Keratinocyte (primary cell): Measurements from ENCODE around the gene MAP7D3. TPM values are rescaled to one million over a fixed set of nuclear protein-coding genes. Genes with fewer than 3 reads are reported as not detected.

ENCODE experiments used
- DNase-seq: peaks from one replicate; pipeline ENCODE4 v3.0.0-alpha.2; 2011; ENCODE audit warnings: low read depth, missing footprints, low spot score
- FAIRE-seq: peaks from 2 replicates; lab custom pipeline; 2011; peaks lifted over from hg19 to GRCh38; lab: Jason Lieb, UNC
- H2AFZ ChIP-seq: 2 replicates; pipeline ENCODE4 v1.6.0; 2012; ENCODE audit warnings: low read length, control low read depth, inconsistent platforms; ENCODE audit not compliant: control insufficient read depth
- H3K27ac ChIP-seq: 2 replicates; pipeline ENCODE4 v1.5.1; 2011; ENCODE audit warnings: low read length; ENCODE audit not compliant: control insufficient read depth, insufficient read depth
- H3K27me3 ChIP-seq: 3 replicates; pipeline ENCODE4 v1.6.0; 2011; ENCODE audit warnings: low read length; ENCODE audit not compliant: control insufficient read depth, insufficient read depth; ENCODE audit errors: extremely low read depth
- H3K36me3 ChIP-seq, 2 experiments: 2 replicates in 1 of 2; 3 replicates in 1 of 2; pipeline ENCODE4 v1.5.1; 2011; ENCODE audit warnings: low read length in 2 of 2, mild to moderate bottlenecking in 1 of 2; ENCODE audit not compliant: control insufficient read depth in 2 of 2, insufficient read depth in 2 of 2; ENCODE audit errors: extremely low read depth in 1 of 2
- H3K4me1 ChIP-seq: 3 replicates; pipeline ENCODE4 v1.5.1; 2011; ENCODE audit warnings: low read length; ENCODE audit not compliant: control insufficient read depth, insufficient read depth; ENCODE audit errors: extremely low read depth
- H3K4me2 ChIP-seq: 3 replicates; pipeline ENCODE4 v1.6.0; 2011; ENCODE audit warnings: low read depth, low read length; ENCODE audit not compliant: control insufficient read depth, insufficient read depth; ENCODE audit errors: extremely low read depth
- H3K4me3 ChIP-seq, 3 experiments: fragments of 200-600 bp in 1 of 3; sonication (generic) in 1 of 3; 2 replicates in 2 of 3; 3 replicates in 1 of 3; pipeline ENCODE4 v1.5.1; 2011 to 2016; ENCODE audit warnings: low read length in 3 of 3, mild to moderate bottlenecking in 3 of 3, control low read depth in 2 of 3, inconsistent platforms in 1 of 3, low read depth in 1 of 3, mixed read lengths in 1 of 3, mixed run types in 1 of 3, moderate library complexity in 1 of 3; ENCODE audit not compliant: control insufficient read depth in 2 of 3, insufficient read depth in 2 of 3; ENCODE audit errors: extremely low read depth in 1 of 3
- H3K79me2 ChIP-seq: 2 replicates; pipeline ENCODE4 v1.6.0; 2012; ENCODE audit warnings: low read length; ENCODE audit not compliant: control insufficient read depth, insufficient read depth
- H3K9ac ChIP-seq: 3 replicates; pipeline ENCODE4 v1.6.0; 2011; ENCODE audit warnings: low read length; ENCODE audit not compliant: control insufficient read depth, insufficient read depth; ENCODE audit errors: extremely low read depth
- H3K9me1 ChIP-seq: 3 replicates; pipeline ENCODE4 v1.6.0; 2011; ENCODE audit warnings: low read length; ENCODE audit not compliant: control insufficient read depth, insufficient read depth; ENCODE audit errors: extremely low read depth
- H3K9me3 ChIP-seq: 2 replicates; pipeline ENCODE4 v1.5.1; 2012; ENCODE audit warnings: low read depth, low read length; ENCODE audit not compliant: control insufficient read depth
- H4K20me1 ChIP-seq: 3 replicates; pipeline ENCODE4 v1.6.0; 2011; ENCODE audit warnings: low read length; ENCODE audit not compliant: control insufficient read depth, insufficient read depth; ENCODE audit errors: extremely low read depth
- CTCF ChIP-seq, 3 experiments: IDR thresholded peaks in 1 of 3; conservative IDR thresholded peaks in 1 of 3; optimal IDR thresholded peaks in 1 of 3; 2 replicates in 2 of 3; 3 replicates in 1 of 3; pipeline versions ENCODE3 to v1.5.1; 2011; ENCODE audit warnings: low read length in 3 of 3, mild to moderate bottlenecking in 3 of 3, moderate library complexity in 2 of 3, control low read depth in 1 of 3, inconsistent platforms in 1 of 3; ENCODE audit not compliant: insufficient read depth in 2 of 3; ENCODE audit errors: extremely low read depth in 1 of 3
- EZH2 ChIP-seq: IDR thresholded peaks from one replicate; pipeline ENCODE4 v1.6.1; 2012; ENCODE audit warnings: inconsistent platforms, mild to moderate bottlenecking, low read length, moderate library complexity
- dilution Hi-C: fragments of 300-500 bp; cut with MboI; formaldehyde crosslinking; loops from one replicate; pipeline ENCODE4 v1.7.0; 2020; ENCODE audit warnings: low sequenced_read_pairs; ENCODE audit not compliant: extremely low pct_ligation_motif_present
- polyA plus RNA-seq, 5 experiments: library from polyadenylated mRNA; depleted of rRNA in 3 of 5; stranded (reverse) in 3 of 5; stranded (forward) in 1 of 5; unstranded in 1 of 5; fragments of >200 nt; gene quantifications; 1 replicate in 1 of 5; 2 replicates in 3 of 5; 3 replicates in 1 of 5; pipeline versions ENCODE4 v1.2.1 to v1.2.3, GENCODE V29; 2011 to 2012; ENCODE audit warnings: missing spikeins in 2 of 5, low read depth in 1 of 5, low replicate concordance in 1 of 5

The MAP7D3 gene
- polyA plus RNA-seq, 1 donor (not counting 4 experiments of a cell fraction or from before 2014, with no cell fraction given), result 13.6 TPM

DNA sequence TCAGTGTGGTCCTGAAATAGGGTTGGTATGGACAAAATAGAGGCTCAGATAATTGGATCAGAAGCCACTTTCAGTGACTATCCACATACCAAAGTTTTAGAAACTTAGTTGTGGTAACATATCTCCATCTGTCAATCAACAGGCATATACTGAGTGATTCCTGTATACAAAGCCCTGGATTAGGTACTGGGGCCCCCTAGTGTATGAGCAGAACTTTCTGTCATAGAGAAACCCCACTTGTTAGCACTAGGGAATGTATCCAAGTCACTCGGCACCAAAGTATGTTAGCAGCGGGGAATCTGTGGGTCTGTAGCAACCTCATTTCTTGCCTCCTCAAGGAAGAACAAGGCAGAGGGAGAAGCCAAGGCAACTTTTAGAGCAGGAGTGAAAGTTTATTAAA lies 50.7 kb downstream of the MAP7D3 start:
- H3K27me3 ChIP-seq, result no peaks in the 10 kb centered on the region
- H3K4me1 ChIP-seq, result peaks cover 4% of the 10 kb centered on the region
- H3K9ac ChIP-seq, result no peak overlapping the region
- H3K79me2 ChIP-seq, result peaks cover 3% of the 10 kb centered on the region
- DNase-seq (no peak), FAIRE-seq (no peak)
- no peaks in the 10 kb centered on the region for H3K9me1 ChIP-seq
- no peak for TF ChIP-seq CTCF (optimal IDR thresholded peaks at IDR 0.05 in 1 of 3, IDR thresholded peaks at IDR 0.05 in 1 of 3, conservative IDR thresholded peaks at IDR 0.05 in 1 of 3; ENCODE audit: extremely low read depth in 1 of 3, insufficient read depth in 2 of 3, low read length in 3 of 3)
- no peak for TF ChIP-seq EZH2
- H4K20me1 ChIP-seq, result no peaks in the 10 kb centered on the region
- no peak overlapping the region for H2AFZ ChIP-seq
- no peaks in the 10 kb centered on the region for H3K9me3 ChIP-seq
- H3K36me3 ChIP-seq, result no peaks in the 10 kb centered on the region
- H3K27ac ChIP-seq, result no peak overlapping the region
- no peak overlapping the region for H3K4me2 ChIP-seq
- dilution Hi-C loops, result no loop called here
- H3K4me3 ChIP-seq, result no peak overlapping the region

- Histone ChIP-seq H3K4me2 (no peak overlapping the region), H3K4me1 (peaks cover 2% of the 10 kb centered on the region), H3K27ac (peak overlapping the region; percentile 6), H3K9me3 (no peaks in the 10 kb centered on the region), H2AFZ (no peak overlapping the region), H3K4me3 (no peak overlapping the region), H3K27me3 (no peaks in the 10 kb centered on the region), H3K9ac (no peak overlapping the region), H3K36me3 (no peaks in the 10 kb centered on the region), H3K79me2 (peaks cover 3% of the 10 kb centered on the region), H4K20me1 (no peaks in the 10 kb centered on the region), H3K9me1 (no peaks in the 10 kb centered on the region)
- FAIRE-seq (no peak), DNase-seq (no peak)
- no peak for TF ChIP-seq EZH2
- TF ChIP-seq CTCF (optimal IDR thresholded peaks at IDR 0.05 in 1 of 3, IDR thresholded peaks at IDR 0.05 in 1 of 3, conservative IDR thresholded peaks at IDR 0.05 in 1 of 3; ENCODE audit: extremely low read depth in 1 of 3, insufficient read depth in 2 of 3, low read length in 3 of 3), result no peak
- dilution Hi-C loops, result no loop called here
Observed at GRCh38 chrX:136199365-136199764, 51.8 kb downstream of the MAP7D3 start.
